HG02884 (cell line): ENCODE data around the gene CPT1B.

Source experiments
- ATAC-seq: cut with Tn5 transposase; IDR thresholded peaks from one replicate; pipeline ENCODE4 v1.9.1; 2021; ENCODE audit warnings: mild to moderate bottlenecking, moderate library complexity; ENCODE audit not compliant: unreplicated experiment

The CPT1B gene

GRCh38 chr22:50586416-50586815 lies 8.2 kb upstream of the CPT1B start:
- ATAC-seq: no peak

DNA sequence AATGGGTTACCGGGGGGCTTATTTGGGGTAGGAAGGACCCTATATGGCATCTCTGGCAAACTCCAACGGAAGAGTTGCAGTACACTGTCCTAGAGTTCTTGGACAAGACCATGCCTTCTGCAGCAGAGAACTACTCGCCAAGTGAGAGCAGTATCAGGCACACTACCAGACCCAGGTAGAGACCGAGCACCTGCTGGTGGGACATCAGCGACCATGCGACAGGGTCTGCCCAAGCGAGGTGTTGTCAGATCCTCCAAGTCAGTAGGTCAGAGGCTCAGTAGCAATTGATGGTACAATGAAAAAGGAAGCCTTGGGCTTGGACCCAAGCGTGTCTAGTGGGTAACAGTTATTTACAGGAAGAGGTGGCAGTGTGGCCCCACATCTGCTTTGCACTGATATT lies 7.6 kb upstream of the CPT1B start:
- ATAC-seq: no peak

- ATAC-seq: no peak
Measured at GRCh38 chr22:50585238-50585637, 7.0 kb upstream of the CPT1B start.

DNA sequence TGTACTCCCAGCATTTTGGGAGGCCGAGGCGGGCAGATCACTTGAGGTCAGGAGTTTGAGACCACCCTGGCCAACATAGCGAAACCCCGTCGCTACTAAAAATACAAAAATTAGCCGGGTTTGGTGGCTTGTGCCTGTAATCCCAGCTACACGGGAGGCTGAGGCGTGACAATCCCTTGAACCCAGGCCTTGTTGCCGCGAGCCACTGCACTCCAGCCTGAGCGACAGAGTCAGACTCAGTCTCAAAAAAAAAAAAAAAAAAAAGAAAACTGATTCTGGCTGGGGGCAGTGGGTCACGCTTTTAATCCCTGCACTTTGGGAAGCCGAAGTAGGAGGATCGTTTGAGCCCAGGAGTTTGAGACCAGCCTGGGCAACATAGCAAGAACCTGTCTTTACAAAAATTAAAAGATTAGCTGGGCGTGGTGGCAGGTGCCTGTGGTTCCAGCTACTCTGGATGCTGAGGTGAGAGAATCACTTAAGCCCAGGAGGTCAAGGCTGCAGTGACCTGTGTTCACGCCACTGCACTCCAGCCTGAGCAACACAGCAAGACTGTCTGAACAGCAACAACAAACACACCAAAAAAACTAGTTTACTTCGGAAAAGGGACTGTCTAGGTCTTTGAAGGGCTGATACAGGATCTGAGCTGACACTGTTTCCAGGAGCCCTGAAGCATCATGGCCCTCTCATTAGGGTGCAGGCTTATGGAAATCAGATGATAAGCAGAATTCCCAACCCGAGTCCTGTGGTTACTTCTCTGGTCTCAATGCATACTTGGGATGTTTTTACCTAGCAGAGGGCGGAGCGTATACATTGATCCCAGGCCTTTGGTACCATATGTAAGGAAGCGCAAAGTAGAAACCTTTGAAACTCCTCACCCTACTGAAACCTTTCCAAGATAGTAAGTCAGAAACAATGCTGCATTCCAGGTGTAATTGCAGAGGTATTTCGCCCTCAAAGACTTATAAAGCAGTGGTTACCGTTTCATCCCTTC lies 6.2 kb upstream of the CPT1B start:
- no peak for ATAC-seq

GRCh38 chr22:50583294-50583861 lies 5.2 kb upstream of the CPT1B start:
- ATAC-seq: peak; percentile 26

GRCh38 chr22:50582493-50583293 lies 4.5 kb upstream of the CPT1B start, which contains the start of gene CHKB:
CHKB (minus strand) TSS chr22:50582849; CDS start chr22:50582781, 68 bp downstream.
- ATAC-seq: peak; percentile 85

DNA sequence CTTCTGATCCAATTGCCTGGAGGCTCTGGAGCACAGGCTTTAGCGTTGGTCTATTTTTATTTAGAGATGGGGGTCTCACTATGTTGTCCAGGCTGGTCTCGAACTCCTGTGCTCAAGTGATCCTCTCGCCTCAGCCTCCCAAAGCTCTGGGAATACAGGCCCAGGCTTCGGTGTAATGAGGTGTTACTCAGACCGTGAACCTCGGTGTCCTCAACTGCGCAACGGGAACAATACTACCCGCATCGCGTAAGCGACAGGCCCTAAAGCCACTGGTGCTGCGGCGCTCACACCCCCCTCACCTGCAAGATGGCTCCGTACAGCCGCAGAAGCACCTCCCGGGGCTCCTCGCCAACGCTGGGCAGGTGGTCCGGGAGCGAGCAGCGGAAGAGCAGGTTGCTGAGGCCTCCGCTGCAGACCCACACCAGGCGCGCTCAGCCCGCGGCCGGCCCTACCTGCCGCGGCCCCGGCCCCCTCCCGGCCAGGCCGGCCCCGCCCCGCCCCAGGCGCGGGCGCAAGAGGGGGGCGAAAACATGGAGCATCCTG lies 3.8 kb upstream of the CPT1B start:
- no peak for ATAC-seq

GRCh38 chr22:50581031-50581949 lies 3.1 kb upstream of the CPT1B start:
- no peak for ATAC-seq

DNA sequence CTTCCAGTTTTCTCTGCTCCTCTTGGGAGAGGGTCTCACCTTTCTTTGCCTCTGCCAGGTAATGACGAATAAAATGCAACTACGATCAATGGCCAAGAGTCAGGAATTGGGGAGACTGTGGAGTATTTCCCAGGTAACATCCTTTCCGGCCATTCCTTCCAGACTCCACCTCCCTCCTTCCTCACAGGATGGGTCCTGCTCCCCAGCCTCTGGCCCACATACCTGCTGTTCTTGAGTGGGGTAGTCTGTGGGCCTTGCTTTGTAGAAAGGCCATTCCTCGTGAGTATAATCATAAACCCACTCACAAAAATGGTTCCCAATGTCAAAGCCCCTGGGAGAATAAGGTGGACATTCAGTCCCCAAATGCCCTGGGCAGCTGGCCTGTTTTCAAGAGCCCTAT lies 1.5 kb upstream of the CPT1B start:
- ATAC-seq: no peak

GRCh38 chr22:50578776-50579310 lies 616 bp upstream of the CPT1B start:
- no peak for ATAC-seq

DNA sequence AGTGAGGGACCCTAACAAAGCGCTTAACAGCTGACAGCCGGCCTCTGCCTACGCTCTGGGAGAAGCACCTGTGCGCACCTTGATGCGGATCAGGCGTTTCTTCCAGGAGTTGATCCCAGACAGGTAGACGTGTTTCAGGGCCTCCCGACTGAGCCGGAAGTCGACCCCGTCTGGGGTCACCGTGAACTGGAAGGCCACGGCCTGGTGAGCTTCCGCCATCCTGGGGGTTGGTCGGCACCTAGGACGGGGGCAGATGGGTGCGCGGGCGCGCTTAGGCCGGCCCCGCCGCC lies 585 bp downstream of the CPT1B start:
- ATAC-seq: no peak

DNA sequence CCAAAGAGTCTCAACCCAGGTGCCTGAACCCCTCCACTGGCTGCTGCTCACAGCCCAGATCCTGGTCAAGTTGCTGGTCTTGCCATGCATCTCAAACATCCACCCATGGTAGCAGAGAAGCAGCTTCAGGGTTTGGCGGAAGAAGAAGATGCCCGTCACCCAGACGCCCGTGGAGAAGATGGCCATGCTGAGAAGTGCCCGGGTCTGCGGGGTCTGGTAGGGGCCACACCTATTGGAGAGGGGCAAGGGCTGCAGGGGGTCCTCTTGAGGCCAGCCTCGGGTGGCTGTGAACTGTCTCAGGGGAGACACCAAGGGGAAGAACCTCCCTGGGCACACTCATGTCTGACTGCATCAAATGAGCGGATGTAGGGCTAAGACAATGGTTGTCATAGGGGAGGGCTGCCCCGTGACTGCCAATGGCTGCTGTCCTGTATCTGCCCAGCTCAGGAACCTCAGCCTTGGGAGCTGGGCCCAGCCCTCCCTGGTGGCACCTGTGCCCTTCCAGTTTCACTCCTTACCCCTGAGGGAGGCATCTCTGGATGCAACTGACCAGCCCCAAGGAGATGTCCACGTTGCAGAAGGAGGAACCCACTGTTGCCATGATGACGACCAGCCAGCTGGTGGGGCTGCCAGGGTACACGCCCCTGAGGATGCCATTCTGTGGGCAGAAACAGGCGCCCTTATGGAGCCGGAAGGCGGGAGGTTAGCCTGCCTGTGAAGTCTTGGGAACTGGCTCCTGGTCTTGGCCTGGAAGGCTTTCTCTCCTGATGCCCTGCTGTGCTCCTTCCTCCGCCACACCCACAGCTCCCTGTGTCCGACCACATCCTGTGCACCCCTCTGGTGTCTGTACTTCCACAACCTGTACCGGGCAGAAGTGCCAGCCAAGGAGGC lies 1.2 kb downstream of the CPT1B start:
- no peak for ATAC-seq

DNA sequence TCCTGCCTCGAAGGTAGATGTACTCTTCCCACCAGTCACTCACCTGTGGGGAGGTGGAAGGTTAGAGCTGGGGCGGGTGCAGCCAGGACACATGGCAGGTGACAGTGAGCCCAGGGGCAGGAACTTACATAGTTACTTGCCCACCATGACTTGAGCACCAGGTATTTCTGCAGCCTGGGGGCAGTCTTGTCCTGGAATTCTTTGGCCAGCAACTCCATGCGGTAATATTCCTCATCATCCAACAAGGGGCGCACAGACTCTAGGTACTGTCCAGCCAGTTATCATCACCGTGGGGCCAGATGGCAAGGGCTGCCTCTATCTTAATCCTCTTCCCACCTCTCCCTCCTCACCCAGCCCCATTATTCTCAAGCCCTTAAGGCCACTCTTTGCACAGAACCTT lies 2.2 kb downstream of the CPT1B start:
- no peak for ATAC-seq

DNA sequence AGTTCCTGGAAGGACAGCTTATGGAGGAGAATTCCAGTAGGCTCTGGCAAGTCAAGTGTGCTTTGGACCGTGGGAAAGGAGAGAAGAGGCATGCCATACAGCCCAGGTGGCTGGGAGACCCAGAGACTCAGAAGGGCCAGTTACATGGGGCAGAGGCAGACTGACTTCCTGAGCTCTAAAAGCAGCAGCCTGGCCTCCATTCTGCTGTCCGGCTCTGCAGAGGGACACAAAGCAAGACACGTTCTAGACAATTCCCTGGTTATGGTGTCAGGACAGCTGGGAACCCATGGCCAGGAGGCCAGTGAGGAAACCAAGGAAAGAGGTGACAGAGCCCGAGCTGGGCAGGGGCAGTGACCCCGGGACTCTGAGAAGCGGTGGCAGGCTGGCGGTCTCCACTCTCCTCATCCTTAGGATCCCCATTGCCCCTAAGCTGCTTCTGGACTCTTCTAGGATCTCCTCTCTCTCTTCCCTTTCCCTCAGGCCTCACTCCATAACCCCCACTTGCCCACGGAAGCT lies 2.7 kb downstream of the CPT1B start:
- ATAC-seq: no peak

DNA sequence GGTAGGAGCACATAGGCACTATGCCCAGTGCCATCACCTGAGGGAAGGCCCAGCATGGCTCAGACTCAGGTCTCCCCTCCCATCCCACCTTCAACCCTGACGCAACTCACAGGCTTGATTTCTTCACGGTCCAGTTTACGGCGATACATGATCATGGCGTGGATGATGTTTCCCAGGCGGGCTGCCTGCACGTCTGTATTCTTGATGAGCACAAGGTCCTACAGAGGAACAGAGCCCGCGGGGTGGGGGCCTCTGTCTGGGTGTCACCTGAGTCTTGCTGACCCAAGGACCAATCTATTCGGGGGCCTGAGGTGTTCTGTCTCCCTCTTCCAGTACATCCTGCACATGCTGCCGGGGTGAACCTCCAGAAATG lies 3.9 kb downstream of the CPT1B start:
- no peak for ATAC-seq

- no peak for ATAC-seq
Measured at GRCh38 chr22:50573491-50574382, 4.5 kb downstream of the CPT1B start.

GRCh38 chr22:50572965-50573364 lies 5.3 kb downstream of the CPT1B start:
- ATAC-seq: no peak
